OCI-LY7 (cell line): ENCODE results near the gene KRT12. TPM values are rescaled to one million over a fixed set of nuclear protein-coding genes. Genes with fewer than 3 reads are reported as not detected.

Experiments
- BruUV-seq: library from RNA; stranded (reverse); fragments of 400-500 nt; replicated peaks from 2 replicates; lab custom pipeline; 2021; lab: Mats Ljungman, UMichigan
- CTCF ChIA-PET: fragments of 300-600 bp; sonication (Branson Sonifier 250); formaldehyde crosslinking; loops from one replicate; lab custom pipeline; 2022; ENCODE audit warnings: antibody characterized with exemption; ENCODE audit not compliant: unreplicated experiment; lab: Charles Lee
- POLR2A ChIA-PET: fragments of 300-600 bp; sonication (Branson Sonifier 250); formaldehyde crosslinking; loops from one replicate; lab custom pipeline; 2022; ENCODE audit warnings: antibody characterized with exemption; lab: Charles Lee
- DNase-seq: peaks from one replicate; pipeline ENCODE4 v3.0.0-alpha.2; 2015; ENCODE audit warnings: low spot score
- H2AFZ ChIP-seq: fragments of 200-600 bp; sonication (generic), shearing (Covaris generic); 2 replicates; pipeline ENCODE4 v1.6.1; 2014; ENCODE audit warnings: mild to moderate bottlenecking, antibody characterized with exemption, low read length, moderate library complexity
- H3K27ac ChIP-seq: fragments of 200-600 bp; sonication (generic); 2 replicates; pipeline ENCODE4 v1.5.1; 2014; ENCODE audit warnings: mixed run types, low read depth, mild to moderate bottlenecking, moderate library complexity, low read length, inconsistent platforms; ENCODE audit not compliant: poor library complexity, severe bottlenecking
- H3K36me3 ChIP-seq: fragments of 200-600 bp; sonication (generic); 2 replicates; pipeline ENCODE4 v1.6.1; 2014; ENCODE audit warnings: mild to moderate bottlenecking, antibody characterized with exemption, low read length, moderate library complexity, mixed read lengths; ENCODE audit not compliant: insufficient read depth
- H3K4me1 ChIP-seq: fragments of 200-600 bp; sonication (generic); 2 replicates; pipeline ENCODE4 v1.5.1; 2014; ENCODE audit warnings: mild to moderate bottlenecking, low read length; ENCODE audit not compliant: insufficient read depth, poor library complexity, severe bottlenecking
- H3K4me2 ChIP-seq: fragments of 200-600 bp; sonication (generic); 2 replicates; pipeline ENCODE4 v1.6.1; 2014; ENCODE audit warnings: mild to moderate bottlenecking, low read length
- H3K4me3 ChIP-seq: fragments of 200-600 bp; sonication (generic); 2 replicates; pipeline ENCODE4 v1.5.1; 2014; ENCODE audit warnings: mild to moderate bottlenecking, low read depth, low read length; ENCODE audit not compliant: poor library complexity, severe bottlenecking
- H3K79me2 ChIP-seq: fragments of 200-600 bp; sonication (generic); 2 replicates; pipeline ENCODE4 v1.6.1; 2016; ENCODE audit warnings: low read depth, mild to moderate bottlenecking, low read length, moderate library complexity, mixed read lengths; ENCODE audit not compliant: insufficient read depth
- H3K9me2 ChIP-seq: fragments of 200-600 bp; sonication (generic); 2 replicates; pipeline ENCODE4 v1.6.1; 2016; ENCODE audit warnings: mild to moderate bottlenecking, low read length, mixed read lengths; ENCODE audit not compliant: insufficient read depth
- H3K9me3 ChIP-seq: fragments of 200-600 bp; sonication (generic); 2 replicates; pipeline ENCODE4 v1.6.1; 2014; ENCODE audit warnings: mild to moderate bottlenecking, mixed run types, low read length, mixed read lengths
- H4K20me1 ChIP-seq: fragments of 200-600 bp; sonication (generic); 2 replicates; pipeline ENCODE4 v1.6.1; 2014; ENCODE audit warnings: mild to moderate bottlenecking, antibody characterized with exemption, low read length, moderate library complexity, mixed read lengths; ENCODE audit not compliant: insufficient read depth
- EZH2phosphoT487 ChIP-seq: fragments of 200-600 bp; sonication (generic); IDR thresholded peaks from 2 replicates; pipeline ENCODE4 v1.6.1; 2018; ENCODE audit warnings: low read depth, borderline replicate concordance, mild to moderate bottlenecking, mixed run types, antibody characterized with exemption, low read length, moderate library complexity, mixed read lengths
- intact Hi-C: fragments of 100-400 bp; cut with micrococcal nuclease; formaldehyde crosslinking; loops from one replicate; pipeline ENCODE4 v1.10.0; 2022; ENCODE audit not compliant: unreplicated experiment
- total RNA-seq, 2 experiments: library from RNA; depleted of rRNA in 1 of 2; stranded (reverse); fragments of >200 nt in 1 of 2; shearing (Covaris generic) in 1 of 2; gene quantifications; 2 replicates each; pipeline ENCODE4 v1.2.3, GENCODE V29; 2014 to 2022
- TF ChIP-seq, protein P1 (sequence below): fragments of 200-600 bp; sonication (generic); conservative IDR thresholded peaks from 2 replicates; pipeline ENCODE4 v1.5.1; 2014; ENCODE audit warnings: mild to moderate bottlenecking, antibody characterized with exemption, low read length, moderate library complexity, mixed read lengths

KRT12 gene
- total RNA-seq, 2 experiments from 2014 or later = not detected

GRCh38 chr17:40813804-40814203, 53.2 kb downstream of the KRT12 start:
- no peaks in the 10 kb centered on the region for H3K9me2 ChIP-seq
- ChIA-PET CTCF (no interaction called here), POLR2A (no interaction called here)
- BruUV-seq = no TSS peak
- no peak overlapping the region for H3K27ac ChIP-seq
- no peak for TF ChIP-seq EZH2phosphoT487
- TF ChIP-seq, protein P1, sequence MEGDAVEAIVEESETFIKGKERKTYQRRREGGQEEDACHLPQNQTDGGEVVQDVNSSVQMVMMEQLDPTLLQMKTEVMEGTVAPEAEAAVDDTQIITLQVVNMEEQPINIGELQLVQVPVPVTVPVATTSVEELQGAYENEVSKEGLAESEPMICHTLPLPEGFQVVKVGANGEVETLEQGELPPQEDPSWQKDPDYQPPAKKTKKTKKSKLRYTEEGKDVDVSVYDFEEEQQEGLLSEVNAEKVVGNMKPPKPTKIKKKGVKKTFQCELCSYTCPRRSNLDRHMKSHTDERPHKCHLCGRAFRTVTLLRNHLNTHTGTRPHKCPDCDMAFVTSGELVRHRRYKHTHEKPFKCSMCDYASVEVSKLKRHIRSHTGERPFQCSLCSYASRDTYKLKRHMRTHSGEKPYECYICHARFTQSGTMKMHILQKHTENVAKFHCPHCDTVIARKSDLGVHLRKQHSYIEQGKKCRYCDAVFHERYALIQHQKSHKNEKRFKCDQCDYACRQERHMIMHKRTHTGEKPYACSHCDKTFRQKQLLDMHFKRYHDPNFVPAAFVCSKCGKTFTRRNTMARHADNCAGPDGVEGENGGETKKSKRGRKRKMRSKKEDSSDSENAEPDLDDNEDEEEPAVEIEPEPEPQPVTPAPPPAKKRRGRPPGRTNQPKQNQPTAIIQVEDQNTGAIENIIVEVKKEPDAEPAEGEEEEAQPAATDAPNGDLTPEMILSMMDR = no peak
- H4K20me1 ChIP-seq = no peaks in the 10 kb centered on the region
- no peak for DNase-seq
- peaks cover 16% of the 10 kb centered on the region for H3K36me3 ChIP-seq
- intact Hi-C loops = no loop called here
- H3K79me2 ChIP-seq = peaks cover 9% of the 10 kb centered on the region; the same call in 1 of the 2 replicates
- H3K4me2 ChIP-seq = no peak overlapping the region
- no peaks in the 10 kb centered on the region for H3K9me3 ChIP-seq
- H3K4me3 ChIP-seq = no peak overlapping the region
- peaks cover 3% of the 10 kb centered on the region for H3K4me1 ChIP-seq
- no peak overlapping the region for H2AFZ ChIP-seq

- no peak for DNase-seq
- Histone ChIP-seq H3K9me3 (no peaks in the 10 kb centered on the region), H4K20me1 (no peaks in the 10 kb centered on the region), H3K9me2 (no peaks in the 10 kb centered on the region), H3K4me2 (no peak overlapping the region), H3K79me2 (no peaks in the 10 kb centered on the region), H3K36me3 (peaks cover 12% of the 10 kb centered on the region), H3K4me1 (peaks cover under 1% of the 10 kb centered on the region), H3K4me3 (no peak overlapping the region), H2AFZ (no peak overlapping the region), H3K27ac (no peak overlapping the region)
- POLR2A ChIA-PET = no interaction called here
- CTCF ChIA-PET = no interaction called here
- no peak for TF ChIP-seq EZH2phosphoT487
- TF ChIP-seq, protein P1 = no peak
- BruUV-seq = no TSS peak
- intact Hi-C loops = no loop called here
Measured at GRCh38 chr17:40812639-40813038, 54.4 kb downstream of the KRT12 start.

Other genes starting within 250 kb of the KRT12 start
- gene SMARCE1, start 219.4 kb downstream of the KRT12 start, total RNA-seq (2014; rRNA removed; shearing (Covaris generic)) = 75.9 and 98.7 TPM in 2 replicates
- 109 and 123 TPM in 2 replicates for gene SMARCE1, start 219.4 kb downstream of the KRT12 start, total RNA-seq (2022)
- not detected in 2 replicates for gene KRT222, start 202.0 kb downstream of the KRT12 start, total RNA-seq (2014; rRNA removed; shearing (Covaris generic))
- not detected in 2 replicates for gene KRT222, start 202.0 kb downstream of the KRT12 start, total RNA-seq (2022)
- not detected in 2 replicates for gene KRT24, start 163.5 kb downstream of the KRT12 start, total RNA-seq (2014; rRNA removed; shearing (Covaris generic))
- not detected in 2 replicates for gene KRT24, start 163.5 kb downstream of the KRT12 start, total RNA-seq (2022)
- not detected in 2 replicates for gene KRT25, start 111.9 kb downstream of the KRT12 start, total RNA-seq (2014; rRNA removed; shearing (Covaris generic))
- not detected in 2 replicates for gene KRT25, start 111.9 kb downstream of the KRT12 start, total RNA-seq (2022)
- gene KRT26, start 95.0 kb downstream of the KRT12 start, total RNA-seq (2014; rRNA removed; shearing (Covaris generic)) = not detected in 2 replicates
- gene KRT26, start 95.0 kb downstream of the KRT12 start, total RNA-seq (2022) = not detected in 2 replicates
- gene KRT27, start 84.7 kb downstream of the KRT12 start, total RNA-seq (2014; rRNA removed; shearing (Covaris generic)) = not detected in 2 replicates
- gene KRT27, start 84.7 kb downstream of the KRT12 start, total RNA-seq (2022) = not detected in 2 replicates
- not detected in 2 replicates for gene KRT28, start 67.3 kb downstream of the KRT12 start, total RNA-seq (2014; rRNA removed; shearing (Covaris generic))
- gene KRT28, start 67.3 kb downstream of the KRT12 start, total RNA-seq (2022) = not detected in 2 replicates
- 6.6 and 10.7 TPM in 2 replicates for gene KRT10, start 44.6 kb downstream of the KRT12 start, total RNA-seq (2014; rRNA removed; shearing (Covaris generic))
- gene KRT10, start 44.6 kb downstream of the KRT12 start, total RNA-seq (2022) = 39.7 and 44.0 TPM in 2 replicates
- gene KRT20, start 18.0 kb upstream of the KRT12 start, total RNA-seq (2014; rRNA removed; shearing (Covaris generic)) = not detected in 2 replicates
- gene KRT20, start 18.0 kb upstream of the KRT12 start, total RNA-seq (2022) = not detected in 2 replicates
- gene KRT23, start 70.4 kb upstream of the KRT12 start, total RNA-seq (2014; rRNA removed; shearing (Covaris generic)) = not detected in 2 replicates
- gene KRT23, start 70.4 kb upstream of the KRT12 start, total RNA-seq (2022) = not detected in 2 replicates
- not detected in 2 replicates for gene KRT39, start 99.7 kb upstream of the KRT12 start, total RNA-seq (2014; rRNA removed; shearing (Covaris generic))
- gene KRT39, start 99.7 kb upstream of the KRT12 start, total RNA-seq (2022) = not detected in 2 replicates
- gene KRT40, start 117.1 kb upstream of the KRT12 start, total RNA-seq (2014; rRNA removed; shearing (Covaris generic)) = not detected in 2 replicates
- not detected in 2 replicates for gene KRT40, start 117.1 kb upstream of the KRT12 start, total RNA-seq (2022)
- not detected in 2 replicates for gene KRTAP3-3, start 126.9 kb upstream of the KRT12 start, total RNA-seq (2014; rRNA removed; shearing (Covaris generic))
- not detected in 2 replicates for gene KRTAP3-3, start 126.9 kb upstream of the KRT12 start, total RNA-seq (2022)
- not detected in 2 replicates for gene KRTAP3-2, start 132.7 kb upstream of the KRT12 start, total RNA-seq (2014; rRNA removed; shearing (Covaris generic))
- not detected in 2 replicates for gene KRTAP3-2, start 132.7 kb upstream of the KRT12 start, total RNA-seq (2022)
- not detected in 2 replicates for gene KRTAP3-1, start 141.9 kb upstream of the KRT12 start, total RNA-seq (2014; rRNA removed; shearing (Covaris generic))
- not detected in 2 replicates for gene KRTAP3-1, start 141.9 kb upstream of the KRT12 start, total RNA-seq (2022)
- gene KRTAP1-5, start 160.0 kb upstream of the KRT12 start, total RNA-seq (2014; rRNA removed; shearing (Covaris generic)) = not detected in 2 replicates
- not detected in 2 replicates for gene KRTAP1-5, start 160.0 kb upstream of the KRT12 start, total RNA-seq (2022)
- gene KRTAP1-4, start 163.0 kb upstream of the KRT12 start, total RNA-seq (2014; rRNA removed; shearing (Covaris generic)) = not detected in 2 replicates
- not detected in 2 replicates for gene KRTAP1-4, start 163.0 kb upstream of the KRT12 start, total RNA-seq (2022)
- gene KRTAP1-3, start 167.7 kb upstream of the KRT12 start, total RNA-seq (2014; rRNA removed; shearing (Covaris generic)) = not detected in 2 replicates
- gene KRTAP1-3, start 167.7 kb upstream of the KRT12 start, total RNA-seq (2022) = not detected in 2 replicates
- gene KRTAP1-1, start 174.2 kb upstream of the KRT12 start, total RNA-seq (2014; rRNA removed; shearing (Covaris generic)) = not detected in 2 replicates
- not detected in 2 replicates for gene KRTAP1-1, start 174.2 kb upstream of the KRT12 start, total RNA-seq (2022)
- not detected in 2 replicates for gene KRTAP2-1, start 180.1 kb upstream of the KRT12 start, total RNA-seq (2014; rRNA removed; shearing (Covaris generic))
- not detected in 2 replicates for gene KRTAP2-1, start 180.1 kb upstream of the KRT12 start, total RNA-seq (2022)
- gene KRTAP2-2, start 188.0 kb upstream of the KRT12 start, total RNA-seq (2014; rRNA removed; shearing (Covaris generic)) = not detected in 2 replicates
- not detected in 2 replicates for gene KRTAP2-2, start 188.0 kb upstream of the KRT12 start, total RNA-seq (2022)
- gene KRTAP2-3, start 192.9 kb upstream of the KRT12 start, total RNA-seq (2014; rRNA removed; shearing (Covaris generic)) = not detected in 2 replicates
- not detected in 2 replicates for gene KRTAP2-3, start 192.9 kb upstream of the KRT12 start, total RNA-seq (2022)
- gene KRTAP2-4, start 198.7 kb upstream of the KRT12 start, total RNA-seq (2014; rRNA removed; shearing (Covaris generic)) = not detected in 2 replicates
- not detected in 2 replicates for gene KRTAP2-4, start 198.7 kb upstream of the KRT12 start, total RNA-seq (2022)
- not detected in 2 replicates for gene KRTAP4-7, start 216.9 kb upstream of the KRT12 start, total RNA-seq (2014; rRNA removed; shearing (Covaris generic))
- gene KRTAP4-7, start 216.9 kb upstream of the KRT12 start, total RNA-seq (2022) = not detected in 2 replicates
- not detected in 2 replicates for gene KRTAP4-8, start 230.9 kb upstream of the KRT12 start, total RNA-seq (2014; rRNA removed; shearing (Covaris generic))
- gene KRTAP4-8, start 230.9 kb upstream of the KRT12 start, total RNA-seq (2022) = not detected in 2 replicates
- not detected in 2 replicates for gene KRTAP4-16, start 235.0 kb upstream of the KRT12 start, total RNA-seq (2014; rRNA removed; shearing (Covaris generic))
- not detected in 2 replicates for gene KRTAP4-16, start 235.0 kb upstream of the KRT12 start, total RNA-seq (2022)
- not detected in 2 replicates for gene KRTAP4-9, start 238.2 kb upstream of the KRT12 start, total RNA-seq (2014; rRNA removed; shearing (Covaris generic))
- gene KRTAP4-9, start 238.2 kb upstream of the KRT12 start, total RNA-seq (2022) = not detected in 2 replicates